Measurements from ENCODE around the gene CEP68.

Gene CEP68

DNA sequence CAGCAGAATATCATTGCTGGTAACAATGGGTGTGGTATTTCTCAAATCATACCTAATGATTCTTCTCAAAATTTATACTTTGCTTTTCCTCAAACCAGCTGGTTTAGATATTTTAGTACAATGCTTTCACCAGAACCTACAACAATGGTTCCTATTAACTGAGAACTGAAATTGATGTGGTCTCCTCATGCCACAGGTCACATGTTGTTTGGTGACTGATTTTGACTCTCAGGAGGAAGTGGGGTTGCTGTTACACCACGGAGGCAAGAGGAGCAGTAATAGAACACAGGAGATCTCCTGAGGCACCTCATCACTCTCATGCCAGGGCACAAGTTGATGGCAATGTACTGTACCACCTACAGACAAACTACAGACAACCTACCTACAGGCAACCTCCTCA, 3.0 kb upstream of the CEP68 start:
- TF ChIP-seq, protein P1, sequence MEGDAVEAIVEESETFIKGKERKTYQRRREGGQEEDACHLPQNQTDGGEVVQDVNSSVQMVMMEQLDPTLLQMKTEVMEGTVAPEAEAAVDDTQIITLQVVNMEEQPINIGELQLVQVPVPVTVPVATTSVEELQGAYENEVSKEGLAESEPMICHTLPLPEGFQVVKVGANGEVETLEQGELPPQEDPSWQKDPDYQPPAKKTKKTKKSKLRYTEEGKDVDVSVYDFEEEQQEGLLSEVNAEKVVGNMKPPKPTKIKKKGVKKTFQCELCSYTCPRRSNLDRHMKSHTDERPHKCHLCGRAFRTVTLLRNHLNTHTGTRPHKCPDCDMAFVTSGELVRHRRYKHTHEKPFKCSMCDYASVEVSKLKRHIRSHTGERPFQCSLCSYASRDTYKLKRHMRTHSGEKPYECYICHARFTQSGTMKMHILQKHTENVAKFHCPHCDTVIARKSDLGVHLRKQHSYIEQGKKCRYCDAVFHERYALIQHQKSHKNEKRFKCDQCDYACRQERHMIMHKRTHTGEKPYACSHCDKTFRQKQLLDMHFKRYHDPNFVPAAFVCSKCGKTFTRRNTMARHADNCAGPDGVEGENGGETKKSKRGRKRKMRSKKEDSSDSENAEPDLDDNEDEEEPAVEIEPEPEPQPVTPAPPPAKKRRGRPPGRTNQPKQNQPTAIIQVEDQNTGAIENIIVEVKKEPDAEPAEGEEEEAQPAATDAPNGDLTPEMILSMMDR (IDR thresholded peaks at IDR 0.05; ENCODE audit: low read depth, low read length): no peak
- no peaks in the 10 kb centered on the region for H3K4me1 ChIP-seq
- H3K36me3 ChIP-seq: 0 out of 2 replicates have a peak, but pooled peaks cover 3% of the 10 kb centered on the region
- H3K27me3 ChIP-seq: no peaks in the 10 kb centered on the region
- no peak for DNase-seq
- no peak overlapping the region for H3K4me3 ChIP-seq (ENCODE audit: low read depth, low read length)
- no peaks in the 10 kb centered on the region for H3K9me3 ChIP-seq

DNA sequence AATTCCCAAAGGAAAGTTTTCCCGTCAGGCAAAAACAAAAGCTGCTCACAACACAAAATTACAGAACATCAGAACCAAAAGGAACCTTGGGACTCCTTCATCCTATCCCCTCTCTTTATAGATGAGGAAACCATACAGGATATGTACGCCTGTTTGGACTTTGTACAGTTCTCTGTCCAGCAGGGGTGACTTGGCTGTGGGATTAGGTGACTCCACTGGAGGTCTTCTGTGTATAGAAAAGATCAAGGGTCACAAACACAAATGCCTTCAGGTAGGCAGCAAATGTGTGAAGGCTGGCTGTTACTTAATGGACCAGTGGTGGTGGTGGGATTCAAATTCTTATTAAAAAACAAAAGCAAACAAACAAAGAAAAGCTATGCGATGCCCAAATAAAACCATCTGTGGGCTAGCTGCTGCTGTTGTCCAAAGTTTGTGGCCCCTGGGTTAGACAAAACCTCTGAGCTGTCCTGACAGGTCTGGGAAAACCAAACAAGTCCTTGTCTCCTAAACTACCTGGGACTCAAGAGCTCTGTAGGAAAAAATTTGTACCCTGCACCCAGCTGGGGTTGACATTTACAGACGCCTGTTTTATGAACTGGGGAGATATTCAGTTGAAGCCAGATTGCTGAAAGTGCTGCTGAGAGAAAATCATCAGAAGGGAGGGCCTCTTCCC, 1.3 kb upstream of the CEP68 start:
- Histone ChIP-seq H3K27me3 (no peaks in the 10 kb centered on the region), H3K4me1 (no peaks in the 10 kb centered on the region), H3K4me3 (ENCODE audit: low read depth, low read length) (no peak overlapping the region), H3K36me3 (0 out of 2 replicates have a peak, but pooled peaks cover 3% of the 10 kb centered on the region), H3K9me3 (no peaks in the 10 kb centered on the region)
- DNase-seq: no peak
- TF ChIP-seq, protein P1 (IDR thresholded peaks at IDR 0.05; ENCODE audit: low read depth, low read length): no peak

DNA sequence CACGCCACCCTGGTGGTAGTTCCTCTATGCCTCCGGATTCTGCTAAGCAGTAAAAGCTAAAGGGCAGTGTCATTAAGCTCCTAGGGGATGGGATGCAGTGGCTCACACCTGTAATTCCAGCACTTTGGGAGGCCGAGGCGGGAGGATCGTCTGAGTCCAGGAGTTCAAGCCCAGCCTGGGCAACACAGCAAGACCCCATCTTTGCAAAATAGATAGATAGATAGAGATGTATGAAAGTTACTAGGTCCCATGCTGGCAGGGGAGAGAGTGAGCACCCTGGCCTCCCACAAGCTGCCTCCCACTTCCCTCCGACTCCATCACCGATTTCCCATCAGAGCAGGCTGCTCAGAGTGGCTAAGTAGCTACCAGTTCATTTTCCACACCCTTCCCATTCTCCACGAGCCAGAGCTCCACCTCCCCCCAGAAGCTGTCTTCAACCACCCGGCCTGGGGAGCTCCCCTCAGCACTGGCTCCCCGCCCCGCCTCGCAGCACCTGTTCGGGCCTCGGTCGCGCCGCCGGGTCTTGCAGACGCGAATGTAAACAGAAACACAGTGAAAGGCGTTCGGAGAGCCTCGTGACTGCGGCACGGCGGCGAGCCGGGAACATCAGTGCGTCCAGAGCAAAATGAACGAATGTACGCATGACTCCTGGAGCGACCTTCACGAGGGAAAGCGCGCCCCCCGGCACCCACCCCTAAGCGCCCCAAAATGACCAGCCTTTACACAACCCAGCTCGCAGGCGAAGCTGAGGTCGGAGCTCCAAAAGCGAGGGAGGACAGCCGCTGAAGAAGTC, 598 bp upstream of the CEP68 start:
- Histone ChIP-seq H3K9me3 (no peaks in the 10 kb centered on the region), H3K4me3 (ENCODE audit: low read depth, low read length) (peak overlapping the region; percentile 71), H3K36me3 (0 out of 2 replicates have a peak, but pooled peaks cover 3% of the 10 kb centered on the region), H3K4me1 (no peaks in the 10 kb centered on the region), H3K27me3 (no peaks in the 10 kb centered on the region)
- TF ChIP-seq, protein P1 (IDR thresholded peaks at IDR 0.05; ENCODE audit: low read depth, low read length): no peak
- DNase-seq: no peak

DNA sequence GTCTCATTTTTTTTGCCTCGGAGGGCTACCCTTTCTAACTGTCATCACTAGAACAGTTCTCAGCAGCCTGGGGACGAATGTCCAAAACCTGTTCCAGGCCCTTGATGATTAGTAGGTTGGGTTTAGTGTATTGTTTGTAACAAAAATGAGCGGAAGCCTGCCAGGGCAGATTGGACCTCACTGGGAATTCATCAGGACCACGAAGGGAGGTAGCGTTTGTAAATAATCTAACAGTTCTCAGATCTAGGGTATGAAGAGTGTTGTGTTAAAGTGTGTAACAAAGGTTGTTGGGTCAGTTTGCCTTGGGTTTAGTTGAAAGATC, 799 bp downstream of the CEP68 start:
- no peak for DNase-seq
- Histone ChIP-seq H3K36me3 (0 out of 2 replicates have a peak, but pooled peaks cover 3% of the 10 kb centered on the region), H3K4me1 (no peaks in the 10 kb centered on the region), H3K9me3 (no peaks in the 10 kb centered on the region), H3K27me3 (no peaks in the 10 kb centered on the region), H3K4me3 (ENCODE audit: low read depth, low read length) (peak overlapping the region; percentile 71)
- TF ChIP-seq, protein P1 (IDR thresholded peaks at IDR 0.05; ENCODE audit: low read depth, low read length): no peak

DNA sequence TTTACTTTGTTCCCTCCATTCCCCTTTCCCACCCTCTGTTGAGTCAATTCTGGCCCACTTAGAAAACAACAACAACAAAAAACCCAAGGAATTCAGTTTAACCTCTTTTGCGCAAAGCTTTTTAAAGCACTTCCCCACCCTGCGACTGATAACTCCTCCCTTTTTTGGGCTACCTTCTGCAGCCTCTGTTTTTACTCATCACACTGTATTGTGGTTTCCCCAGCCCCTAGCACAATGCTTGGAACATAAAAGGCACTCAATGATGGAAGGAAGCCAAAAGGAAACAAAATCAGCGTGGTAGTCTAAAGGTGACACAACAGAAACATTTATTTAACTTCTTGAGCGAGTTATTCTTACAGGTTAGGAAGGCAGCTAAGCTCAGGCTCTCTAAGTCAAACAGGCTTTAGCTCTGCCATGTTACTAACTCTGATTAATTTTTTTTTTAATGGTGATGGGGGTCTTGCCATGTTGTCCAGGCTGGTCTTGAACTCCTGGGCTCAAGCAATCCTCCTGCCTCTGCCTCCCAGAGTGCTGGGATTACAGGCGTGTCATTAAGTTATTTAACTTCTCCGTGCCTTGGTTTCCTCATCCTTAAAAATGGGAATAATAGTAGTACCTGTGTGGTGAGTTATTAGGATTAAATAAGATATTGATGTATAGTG, 1.3 kb downstream of the CEP68 start:
- no peak for DNase-seq
- Histone ChIP-seq H3K4me1 (no peaks in the 10 kb centered on the region), H3K4me3 (ENCODE audit: low read depth, low read length) (peak overlapping the region; percentile 71), H3K9me3 (no peaks in the 10 kb centered on the region), H3K27me3 (no peaks in the 10 kb centered on the region), H3K36me3 (0 out of 2 replicates have a peak, but pooled peaks cover 3% of the 10 kb centered on the region)
- TF ChIP-seq, protein P1 (IDR thresholded peaks at IDR 0.05; ENCODE audit: low read depth, low read length): no peak

Data from BE2C (cell line).